CD4-positive, alpha-beta T cell (primary cell): ENCODE measurements around the gene KCNAB1. TPM values are rescaled to one million over a fixed set of nuclear protein-coding genes. Genes with fewer than 3 reads are reported as not detected.

Experiments
- ATAC-seq: fragments of 200-7000 bp; cut with Tn5 transposase; one replicate; pipeline ENCODE4 v1.10.0; 2022; ENCODE audit warnings: mild to moderate bottlenecking; ENCODE audit not compliant: poor library complexity
- CTCF ChIA-PET: fragments of 350-600 bp; sonication (Branson Sonifier 250); formaldehyde crosslinking; loops from one replicate; lab custom pipeline; 2021; ENCODE audit warnings: antibody characterized with exemption, inconsistent platforms; lab: Charles Lee
- POLR2A ChIA-PET: fragments of 350-600 bp; sonication (Branson Sonifier 250); formaldehyde crosslinking; loops from one replicate; lab custom pipeline; 2021; ENCODE audit warnings: antibody characterized with exemption, inconsistent platforms; lab: Charles Lee
- DNase-seq, 14 experiments: peaks; one replicate each; pipeline ENCODE4 v3.0.0-alpha.2; 2013 to 2020; ENCODE audit warnings: mixed read lengths in 2 of 14
- H3K27ac ChIP-seq, 2 donors: one replicate each; pipeline versions ENCODE4 v1.5.1 to v1.7.0; 2013; ENCODE audit warnings: low read length in 2 of 2, low read depth in 1 of 2, mild to moderate bottlenecking in 1 of 2
- H3K27me3 ChIP-seq, 2 experiments: 1 replicate in 1 of 2; 2 replicates in 1 of 2; pipeline versions ENCODE4 v1.6.1 to v1.7.0; 2013; ENCODE audit warnings: low read length in 2 of 2, control low read depth in 1 of 2, mild to moderate bottlenecking in 1 of 2, moderate library complexity in 1 of 2; ENCODE audit not compliant: insufficient read depth in 2 of 2, control insufficient read depth in 1 of 2
- H3K36me3 ChIP-seq: one replicate; pipeline ENCODE4 v1.6.1; 2013; ENCODE audit warnings: low read length, control low read depth; ENCODE audit not compliant: insufficient read depth
- H3K4me1 ChIP-seq: one replicate; pipeline ENCODE4 v1.6.1; 2013; ENCODE audit warnings: low read length, control low read depth; ENCODE audit not compliant: insufficient read depth
- H3K4me3 ChIP-seq: one replicate; pipeline ENCODE4 v1.5.1; 2013; ENCODE audit warnings: mild to moderate bottlenecking, low read length, moderate library complexity
- H3K9me3 ChIP-seq, 2 experiments: 1 replicate in 1 of 2; 2 replicates in 1 of 2; pipeline versions ENCODE4 v1.6.1 to v1.7.0; 2013; ENCODE audit warnings: low read length in 2 of 2, mild to moderate bottlenecking in 2 of 2, control low read depth in 1 of 2, moderate library complexity in 1 of 2; ENCODE audit not compliant: control insufficient read depth in 1 of 2, insufficient read depth in 1 of 2
- H3K27ac Mint-ChIP-seq: one replicate; pipeline ENCODE4 v1.8.0; 2020; ENCODE audit warnings: mixed read lengths
- H3K27me3 Mint-ChIP-seq: one replicate; pipeline ENCODE4 v1.8.0; 2021; ENCODE audit warnings: mixed read lengths
- H3K36me3 Mint-ChIP-seq: one replicate; pipeline ENCODE4 v1.8.0; 2021; ENCODE audit warnings: low read depth, mixed read lengths
- H3K4me1 Mint-ChIP-seq: one replicate; pipeline ENCODE4 v1.8.0; 2021; ENCODE audit warnings: low read depth, mixed read lengths
- H3K4me3 Mint-ChIP-seq: one replicate; pipeline ENCODE4 v1.8.0; 2020; ENCODE audit warnings: mild to moderate bottlenecking, mixed read lengths
- H3K9me3 Mint-ChIP-seq: one replicate; pipeline ENCODE4 v1.8.0; 2020; ENCODE audit warnings: mixed read lengths
- intact Hi-C, 2 experiments: fragments of 100-400 bp; cut with DNase I in 1 of 2; cut with micrococcal nuclease in 1 of 2; formaldehyde crosslinking; loops; one replicate each; pipeline versions ENCODE4 v1.15.1 to v1.9.0; 2023 to 2025; cut with DNase I, micrococcal nuclease
- total RNA-seq, 174 experiments: library from RNA in 2 of 174; stranded (reverse) in 2 of 174; gene quantifications; one replicate each; pipeline ENCODE4 v1.2.3 and lab custom pipeline; 2021 to 2026
- TF ChIP-seq, protein P1 (sequence below): fragments of 200-600 bp; IDR thresholded peaks from one replicate; pipeline ENCODE4 v1.8.0; 2022; ENCODE audit warnings: antibody characterized with exemption, mild to moderate bottlenecking

The KCNAB1 gene
- total RNA-seq, 2 experiments from 2014 or later: 0.14 TPM; not detected in 1

DNA sequence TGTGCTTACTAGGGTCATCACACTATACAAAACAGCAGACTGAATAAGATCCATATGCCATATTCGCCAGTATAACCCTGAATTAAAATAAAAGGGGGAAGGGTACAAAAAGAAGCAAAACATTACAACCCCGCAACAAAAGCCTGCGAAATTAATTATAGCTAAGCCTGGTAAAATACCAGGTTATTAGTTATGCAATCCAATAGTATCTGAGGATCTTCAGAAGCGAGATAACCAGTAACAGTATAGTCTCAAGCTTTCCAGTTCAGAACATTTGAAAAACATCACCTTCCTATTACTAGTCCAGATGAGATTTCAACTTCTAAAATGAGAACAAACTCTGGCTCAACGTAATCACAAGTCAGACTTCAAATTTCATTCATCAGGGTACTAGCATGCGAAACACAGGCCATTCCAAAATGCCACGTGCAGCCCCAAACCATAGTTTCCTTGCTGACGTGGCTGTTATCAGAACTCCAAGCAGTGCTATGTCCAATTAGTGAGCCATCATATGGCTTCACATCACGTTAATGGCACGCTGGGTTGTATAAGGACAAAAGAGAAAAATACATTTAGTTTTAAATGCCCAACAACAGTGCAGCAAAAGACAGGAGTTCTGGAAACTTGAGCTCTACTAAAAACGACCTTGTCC lies 433.5 kb downstream of the KCNAB1 start:
- CTCF ChIA-PET: interaction anchor here (1.3 to 2.2 kb wide), 6 partner anchors 44 to 584 kb away, joined by 4 to 12 read pairs (median 4); partner anchors contain the start of gene TIPARP
- DNase-seq: peak in 3 of 14 experiments; percentile 3 to 22 (median 20)

DNA sequence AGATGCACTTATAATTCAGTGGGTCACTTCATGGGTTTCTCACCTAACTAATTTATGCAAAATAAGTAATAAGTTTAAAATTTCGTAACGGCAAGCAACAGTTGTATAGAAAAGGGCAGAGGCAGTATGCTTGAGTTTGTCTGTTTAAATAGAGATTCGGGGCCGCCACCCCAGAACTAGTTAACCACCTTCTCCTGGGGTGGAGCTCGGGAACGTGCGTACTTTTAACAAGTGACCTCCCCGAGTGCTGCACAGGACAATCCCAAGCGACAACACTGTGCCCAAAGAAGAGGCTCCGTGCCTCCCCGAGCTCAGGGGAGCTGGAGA lies 434.1 kb downstream of the KCNAB1 start:
- ATAC-seq (peak; percentile 18), DNase-seq (no peak)
- intact Hi-C loops: loop anchor here (2.0 to 10.0 kb wide), 6 partner anchors 260 to 690 kb away; no protein-coding TSS in a partner anchor
- no peaks in the 10 kb centered on the region for H3K27me3 ChIP-seq
- H3K9me3 Mint-ChIP-seq: no peaks in the 10 kb centered on the region
- H3K27ac Mint-ChIP-seq: peak overlapping the region; percentile 90
- H3K36me3 ChIP-seq: peaks cover 16% of the 10 kb centered on the region
- peak overlapping the region; percentile 65 for H3K4me3 ChIP-seq
- peaks cover 55% of the 10 kb centered on the region for H3K36me3 Mint-ChIP-seq
- TF ChIP-seq, protein P1, sequence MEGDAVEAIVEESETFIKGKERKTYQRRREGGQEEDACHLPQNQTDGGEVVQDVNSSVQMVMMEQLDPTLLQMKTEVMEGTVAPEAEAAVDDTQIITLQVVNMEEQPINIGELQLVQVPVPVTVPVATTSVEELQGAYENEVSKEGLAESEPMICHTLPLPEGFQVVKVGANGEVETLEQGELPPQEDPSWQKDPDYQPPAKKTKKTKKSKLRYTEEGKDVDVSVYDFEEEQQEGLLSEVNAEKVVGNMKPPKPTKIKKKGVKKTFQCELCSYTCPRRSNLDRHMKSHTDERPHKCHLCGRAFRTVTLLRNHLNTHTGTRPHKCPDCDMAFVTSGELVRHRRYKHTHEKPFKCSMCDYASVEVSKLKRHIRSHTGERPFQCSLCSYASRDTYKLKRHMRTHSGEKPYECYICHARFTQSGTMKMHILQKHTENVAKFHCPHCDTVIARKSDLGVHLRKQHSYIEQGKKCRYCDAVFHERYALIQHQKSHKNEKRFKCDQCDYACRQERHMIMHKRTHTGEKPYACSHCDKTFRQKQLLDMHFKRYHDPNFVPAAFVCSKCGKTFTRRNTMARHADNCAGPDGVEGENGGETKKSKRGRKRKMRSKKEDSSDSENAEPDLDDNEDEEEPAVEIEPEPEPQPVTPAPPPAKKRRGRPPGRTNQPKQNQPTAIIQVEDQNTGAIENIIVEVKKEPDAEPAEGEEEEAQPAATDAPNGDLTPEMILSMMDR: no peak
- H3K27me3 Mint-ChIP-seq: peaks cover 5% of the 10 kb centered on the region
- H3K4me3 Mint-ChIP-seq: peak overlapping the region; percentile 97
- peaks cover 19% of the 10 kb centered on the region for H3K4me1 ChIP-seq
- ChIA-PET POLR2A (interaction anchor here (0.8 to 3.2 kb wide), 33 partner anchors 11 to 1556 kb away, joined by 3 to 91 read pairs (median 5); partner anchors contain the start of genes CCNL1, GMPS, LEKR1 and RSRC1), CTCF (interaction anchor here (0.7 to 2.2 kb wide), 8 partner anchors 14 to 583 kb away, joined by 3 to 12 read pairs (median 4); partner anchors contain the start of gene TIPARP)
- no peaks in the 10 kb centered on the region for H3K9me3 ChIP-seq
- peak overlapping the region; percentile 48 to 76 for H3K27ac ChIP-seq
- H3K4me1 Mint-ChIP-seq: peaks cover 53% of the 10 kb centered on the region

More for the DNA sequence above, 433.5 kb downstream of the KCNAB1 start:
- Mint-ChIP-seq H3K4me1 (peaks cover 53% of the 10 kb centered on the region), H3K36me3 (peaks cover 62% of the 10 kb centered on the region), H3K27ac (peak overlapping the region; percentile 90), H3K27me3 (peaks cover 5% of the 10 kb centered on the region), H3K4me3 (peak overlapping the region; percentile 97), H3K9me3 (no peaks in the 10 kb centered on the region)
- no peak for ATAC-seq
- Histone ChIP-seq H3K36me3 (peaks cover 20% of the 10 kb centered on the region), H3K27me3 (no peaks in the 10 kb centered on the region), H3K4me1 (peaks cover 19% of the 10 kb centered on the region), H3K27ac (no peak overlapping the region), H3K4me3 (peak overlapping the region; percentile 65), H3K9me3 (no peaks in the 10 kb centered on the region)
- intact Hi-C loops: loop anchor here (2.0 to 10.0 kb wide), 6 partner anchors 261 to 689 kb away; no protein-coding TSS in a partner anchor
- TF ChIP-seq, protein P1: no peak
- POLR2A ChIA-PET: interaction anchor here (1.0 to 3.2 kb wide), 17 partner anchors 10 to 683 kb away, joined by 3 to 91 read pairs (median 10); partner anchors contain the start of genes CCNL1, GMPS and TIPARP

DNA sequence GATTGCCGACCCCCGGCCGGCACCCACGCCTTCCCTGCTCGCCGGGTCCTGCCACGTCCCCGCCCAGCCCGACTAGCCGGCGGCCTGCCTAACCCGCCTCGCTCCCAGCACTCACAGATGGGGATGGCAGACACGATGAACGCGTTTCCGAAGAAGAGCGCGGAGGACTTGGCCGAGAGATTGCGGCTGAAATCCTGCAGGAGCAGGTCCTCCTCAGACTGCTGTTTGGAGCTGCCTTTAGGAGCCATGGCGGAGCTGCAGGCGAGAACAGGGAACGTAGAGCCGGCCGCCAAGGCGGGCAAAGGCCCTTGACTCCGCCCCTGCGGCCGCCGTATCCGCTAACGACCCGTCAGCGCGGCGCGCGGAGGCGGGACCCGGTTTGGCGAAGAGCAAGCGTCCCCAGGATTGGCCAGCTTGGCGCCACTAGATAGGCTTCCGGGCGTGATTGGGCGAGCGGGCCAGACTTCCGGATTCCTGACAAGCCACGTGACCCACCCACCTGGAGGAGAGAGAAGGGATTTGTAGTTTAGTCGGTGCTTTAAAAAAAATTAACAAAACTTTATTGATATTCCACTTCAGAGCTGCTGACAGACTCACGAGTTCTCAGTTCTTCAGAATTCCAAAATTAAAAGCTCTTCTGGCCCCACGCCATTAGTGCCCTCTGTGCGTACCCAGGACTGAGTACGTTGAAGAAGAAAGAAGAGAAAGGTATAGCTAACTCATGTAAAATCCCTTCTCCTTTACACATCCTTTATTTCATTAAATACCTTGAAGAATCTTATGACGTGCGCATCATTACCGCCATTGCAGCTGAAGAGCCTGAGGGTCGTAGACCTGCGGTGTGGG lies 434.7 kb downstream of the KCNAB1 start, which contains the start of gene SSR3:
Gene SSR3 (minus strand): TSS at position 276 of the 846 bp plus-strand sequence. CDS start 28 bp downstream, at position 248.
- no peaks in the 10 kb centered on the region for H3K27me3 ChIP-seq
- ChIA-PET CTCF (interaction anchor here (0.7 to 2.2 kb wide), 9 partner anchors 14 to 620 kb away, joined by 3 to 12 read pairs (median 4); partner anchors contain the start of gene TIPARP), POLR2A (interaction anchor here (0.6 to 3.2 kb wide), 37 partner anchors 11 to 1555 kb away, joined by 3 to 91 read pairs (median 4); partner anchors contain the start of genes CCNL1, GMPS, LEKR1 and RSRC1)
- DNase-seq: peak; percentile 95 to 100 (median 98)
- peak within 1 kb of the TSS; percentile 48 to 76 for H3K27ac ChIP-seq
- no peaks in the 10 kb centered on the region for H3K9me3 Mint-ChIP-seq
- no peaks in the 10 kb centered on the region for H3K9me3 ChIP-seq
- intact Hi-C loops: loop anchor here (1.0 to 10.0 kb wide), 10 partner anchors 119 to 690 kb away; partner anchors contain the start of genes TIPARP (in 2 of the 2) and LEKR1 (in 1 of the 2)
- H3K36me3 ChIP-seq: peaks cover 16% of the 10 kb centered on the region
- peaks cover 52% of the 10 kb centered on the region for H3K4me1 Mint-ChIP-seq
- TF ChIP-seq, protein P1: no peak
- peak; percentile 98 for ATAC-seq
- peaks cover 19% of the 10 kb centered on the region for H3K4me1 ChIP-seq
- peak within 1 kb of the TSS; percentile 65 for H3K4me3 ChIP-seq
- H3K27ac Mint-ChIP-seq: peak within 1 kb of the TSS; percentile 90
- peaks cover 5% of the 10 kb centered on the region for H3K27me3 Mint-ChIP-seq
- H3K36me3 Mint-ChIP-seq: peaks cover 51% of the 10 kb centered on the region
- peak within 1 kb of the TSS; percentile 97 for H3K4me3 Mint-ChIP-seq
